ENCODE results near the gene CDH4. TPM values are rescaled to one million over a fixed set of nuclear protein-coding genes. Genes with fewer than 3 reads are reported as not detected.

CDH4 gene
- total RNA-seq, 1 donor from 2014 or later: 2.9 TPM

GRCh38 chr20:61872371-61872900 is 620.4 kb downstream of the CDH4 start:
- Histone ChIP-seq H3K4me3 (no peak overlapping the region), H3K27ac (no peak overlapping the region), H3K4me2 (no peak overlapping the region), H3F3A (ENCODE audit: low read depth) (no peaks in the 10 kb centered on the region), H3K79me2 (ENCODE audit: low read depth) (no peaks in the 10 kb centered on the region), H3K4me1 (no peaks in the 10 kb centered on the region), H4K20me1 (ENCODE audit: low read depth) (no peaks in the 10 kb centered on the region), H3K9ac (no peak overlapping the region), H3K36me3 (no peaks in the 10 kb centered on the region), H3K27me3 (no peaks in the 10 kb centered on the region), H2AFZ (replicated peaks) (no peak overlapping the region), H3K9me3 (ENCODE audit: low read depth) (no peaks in the 10 kb centered on the region)
- no peak for DNase-seq (ENCODE audit: low spot score)
- TF ChIP-seq EZH2phosphoT487 (IDR thresholded peaks at IDR 0.05) (no peak), EZH2 (IDR thresholded peaks at IDR 0.05) (no peak)
- TF ChIP-seq, protein P1, sequence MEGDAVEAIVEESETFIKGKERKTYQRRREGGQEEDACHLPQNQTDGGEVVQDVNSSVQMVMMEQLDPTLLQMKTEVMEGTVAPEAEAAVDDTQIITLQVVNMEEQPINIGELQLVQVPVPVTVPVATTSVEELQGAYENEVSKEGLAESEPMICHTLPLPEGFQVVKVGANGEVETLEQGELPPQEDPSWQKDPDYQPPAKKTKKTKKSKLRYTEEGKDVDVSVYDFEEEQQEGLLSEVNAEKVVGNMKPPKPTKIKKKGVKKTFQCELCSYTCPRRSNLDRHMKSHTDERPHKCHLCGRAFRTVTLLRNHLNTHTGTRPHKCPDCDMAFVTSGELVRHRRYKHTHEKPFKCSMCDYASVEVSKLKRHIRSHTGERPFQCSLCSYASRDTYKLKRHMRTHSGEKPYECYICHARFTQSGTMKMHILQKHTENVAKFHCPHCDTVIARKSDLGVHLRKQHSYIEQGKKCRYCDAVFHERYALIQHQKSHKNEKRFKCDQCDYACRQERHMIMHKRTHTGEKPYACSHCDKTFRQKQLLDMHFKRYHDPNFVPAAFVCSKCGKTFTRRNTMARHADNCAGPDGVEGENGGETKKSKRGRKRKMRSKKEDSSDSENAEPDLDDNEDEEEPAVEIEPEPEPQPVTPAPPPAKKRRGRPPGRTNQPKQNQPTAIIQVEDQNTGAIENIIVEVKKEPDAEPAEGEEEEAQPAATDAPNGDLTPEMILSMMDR (IDR thresholded peaks at IDR 0.05): no peak
- Mint-ChIP-seq H3K27ac (no peak overlapping the region), H3K36me3 (peaks cover 8% of the 10 kb centered on the region), H3K4me3 (no peak overlapping the region), H3K4me1 (no peaks in the 10 kb centered on the region), H3K27me3 (ENCODE audit: insufficient read depth, low read depth) (peaks cover 8% of the 10 kb centered on the region), H3K9me3 (peaks cover 16% of the 10 kb centered on the region)

DNA sequence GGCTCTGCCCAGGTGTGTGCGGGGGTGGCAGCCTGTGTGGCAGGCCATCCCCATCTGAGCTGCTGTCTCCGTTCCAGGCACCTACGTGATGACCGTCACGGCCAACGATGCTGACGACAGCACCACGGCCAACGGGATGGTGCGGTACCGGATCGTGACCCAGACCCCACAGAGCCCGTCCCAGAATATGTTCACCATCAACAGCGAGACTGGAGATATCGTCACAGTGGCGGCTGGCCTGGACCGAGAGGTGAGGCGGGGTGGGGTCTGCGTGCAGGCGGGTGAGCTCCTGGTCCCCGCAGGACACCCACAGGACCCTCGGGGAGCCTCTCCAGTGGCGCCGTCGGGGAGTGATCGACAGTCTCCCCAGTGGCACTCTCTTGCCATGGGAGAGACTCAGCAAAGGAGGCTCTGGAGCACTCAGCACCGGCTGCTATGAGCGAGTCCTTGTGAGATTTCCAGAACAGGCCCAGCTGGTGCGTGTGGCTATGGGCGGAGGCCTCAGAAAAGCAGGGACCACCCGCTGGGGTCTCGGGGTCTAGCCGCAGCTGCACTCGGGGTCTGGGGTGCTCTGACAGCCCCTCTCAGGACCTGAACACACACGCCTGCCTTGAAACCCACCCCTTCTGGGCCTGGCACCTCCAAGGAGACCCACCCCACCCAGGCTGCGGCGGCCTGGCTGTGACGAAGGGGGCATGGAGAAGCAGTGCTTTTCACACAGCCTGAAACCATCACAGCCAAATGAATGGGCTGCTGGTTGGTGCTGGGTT is 621.8 kb downstream of the CDH4 start:
- Histone ChIP-seq H3K4me1 (no peaks in the 10 kb centered on the region), H3K27me3 (no peaks in the 10 kb centered on the region), H3K9ac (no peak overlapping the region), H3K27ac (no peak overlapping the region), H3K9me3 (ENCODE audit: low read depth) (no peaks in the 10 kb centered on the region), H4K20me1 (ENCODE audit: low read depth) (no peaks in the 10 kb centered on the region), H3K4me3 (no peak overlapping the region), H2AFZ (replicated peaks) (no peak overlapping the region), H3K4me2 (no peak overlapping the region), H3F3A (ENCODE audit: low read depth) (no peaks in the 10 kb centered on the region), H3K36me3 (no peaks in the 10 kb centered on the region), H3K79me2 (ENCODE audit: low read depth) (no peaks in the 10 kb centered on the region)
- no peak for TF ChIP-seq EZH2phosphoT487 (IDR thresholded peaks at IDR 0.05)
- TF ChIP-seq, protein P1 (IDR thresholded peaks at IDR 0.05): no peak
- TF ChIP-seq EZH2 (IDR thresholded peaks at IDR 0.05): no peak
- Mint-ChIP-seq H3K4me3 (no peak overlapping the region), H3K27ac (no peak overlapping the region), H3K27me3 (ENCODE audit: insufficient read depth, low read depth) (peaks cover 9% of the 10 kb centered on the region), H3K9me3 (peaks cover 16% of the 10 kb centered on the region), H3K36me3 (peaks cover 8% of the 10 kb centered on the region), H3K4me1 (no peaks in the 10 kb centered on the region)
- no peak for DNase-seq (ENCODE audit: low spot score)

DNA sequence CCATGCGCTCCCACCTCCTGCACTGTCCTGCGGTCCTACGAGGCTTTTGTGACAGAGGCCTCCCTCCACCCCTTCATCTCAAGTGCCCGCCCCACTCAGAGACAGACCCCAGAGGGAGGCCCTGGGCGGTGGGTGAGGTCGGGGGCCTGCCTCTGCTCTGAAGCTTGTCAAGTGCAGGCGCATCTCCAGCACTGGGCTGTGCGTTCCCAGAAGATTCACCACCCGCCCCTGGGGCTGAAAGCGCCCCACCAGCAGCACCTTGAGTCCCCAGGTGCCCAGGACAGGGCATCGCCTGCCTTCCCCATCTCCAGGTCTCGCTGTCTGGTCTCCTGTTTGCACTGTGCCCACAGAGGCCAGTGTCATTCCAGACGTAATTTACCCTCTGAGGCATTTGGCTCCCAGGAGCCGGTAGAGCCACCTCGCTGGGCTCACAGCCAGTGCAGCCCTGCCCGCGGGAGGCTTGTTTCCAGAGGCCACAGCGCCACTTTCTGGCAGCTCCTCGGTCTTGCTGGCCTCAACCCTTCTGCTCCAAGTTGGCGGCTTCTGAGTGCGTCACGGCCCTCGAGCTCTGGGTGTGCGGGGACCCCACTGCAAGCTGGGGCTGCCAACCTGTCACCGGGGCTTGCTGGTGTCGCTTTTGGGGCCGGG is 622.5 kb downstream of the CDH4 start:
- DNase-seq (ENCODE audit: low spot score): peak; percentile 81
- H3K36me3 ChIP-seq: no peaks in the 10 kb centered on the region
- no peak overlapping the region for H3K4me2 ChIP-seq
- no peaks in the 10 kb centered on the region for H3K9me3 ChIP-seq (ENCODE audit: low read depth)
- H3K9ac ChIP-seq: no peak overlapping the region
- H3K27me3 Mint-ChIP-seq (ENCODE audit: insufficient read depth, low read depth): peaks cover 8% of the 10 kb centered on the region
- no peak overlapping the region for H3K27ac Mint-ChIP-seq
- peaks cover 14% of the 10 kb centered on the region for H3K9me3 Mint-ChIP-seq
- no peaks in the 10 kb centered on the region for H3K79me2 ChIP-seq (ENCODE audit: low read depth)
- no peak overlapping the region for H3K27ac ChIP-seq
- H3K4me3 ChIP-seq: no peak overlapping the region
- H3K4me3 Mint-ChIP-seq: no peak overlapping the region
- no peaks in the 10 kb centered on the region for H3F3A ChIP-seq (ENCODE audit: low read depth)
- H3K4me1 Mint-ChIP-seq: no peaks in the 10 kb centered on the region
- H4K20me1 ChIP-seq (ENCODE audit: low read depth): no peaks in the 10 kb centered on the region
- TF ChIP-seq, protein P1 (IDR thresholded peaks at IDR 0.05): peak; percentile 62
- TF ChIP-seq EZH2 (IDR thresholded peaks at IDR 0.05): no peak
- H2AFZ ChIP-seq (replicated peaks): no peak overlapping the region
- no peaks in the 10 kb centered on the region for H3K4me1 ChIP-seq
- H3K27me3 ChIP-seq: no peaks in the 10 kb centered on the region
- H3K36me3 Mint-ChIP-seq: peaks cover 6% of the 10 kb centered on the region

All from neural progenitor cell (in vitro differentiated cells).